HEK293 (cell line): ENCODE results near the gene TSPO2.

ENCODE experiments used
- BCL11B ChIP-seq: fragments of 450-650 bp; formaldehyde crosslinking; IDR thresholded peaks from 2 replicates; pipeline ENCODE4 v1.5.1; 2016; ENCODE audit warnings: low read depth, missing biosample characterization, missing genetic modification characterization
- EGR2 ChIP-seq: fragments of 450-650 bp; formaldehyde crosslinking; IDR thresholded peaks from 2 replicates; pipeline ENCODE4 v1.5.1; 2016; ENCODE audit warnings: low read depth, missing biosample characterization, missing genetic modification characterization
- HOXC10 ChIP-seq: sonication (generic); formaldehyde crosslinking; IDR thresholded peaks from 2 replicates; pipeline ENCODE4 v1.8.1; 2023; ENCODE audit warnings: mild to moderate bottlenecking, missing genetic modification reagents
- INSM2 ChIP-seq: fragments of 450-650 bp; formaldehyde crosslinking; IDR thresholded peaks from 2 replicates; pipeline ENCODE4 v1.5.1; 2016; ENCODE audit warnings: missing biosample characterization, missing genetic modification characterization
- KLF7 ChIP-seq: fragments of 450-650 bp; formaldehyde crosslinking; IDR thresholded peaks from 2 replicates; pipeline ENCODE4 v1.5.1; 2016; ENCODE audit warnings: missing biosample characterization, missing genetic modification characterization, borderline replicate concordance
- SP7 ChIP-seq: fragments of 450-650 bp; formaldehyde crosslinking; IDR thresholded peaks from 2 replicates; pipeline ENCODE4 v1.5.1; 2016; ENCODE audit warnings: missing biosample characterization, missing genetic modification characterization
- YY2 ChIP-seq: fragments of 450-650 bp; formaldehyde crosslinking; IDR thresholded peaks from 2 replicates; pipeline ENCODE4 v1.5.1; 2016; ENCODE audit warnings: missing biosample characterization, missing genetic modification characterization
- ZBTB1 ChIP-seq: fragments of 450-650 bp; formaldehyde crosslinking; IDR thresholded peaks from 2 replicates; pipeline ENCODE4 v1.5.1; 2016; ENCODE audit warnings: missing biosample characterization, missing genetic modification characterization
- ZBTB49 ChIP-seq: fragments of 450-650 bp; formaldehyde crosslinking; IDR thresholded peaks from 2 replicates; pipeline ENCODE4 v1.5.1; 2016; ENCODE audit warnings: missing biosample characterization, missing genetic modification characterization, low read depth
- ZNF2 ChIP-seq: fragments of 450-650 bp; formaldehyde crosslinking; IDR thresholded peaks from 2 replicates; pipeline ENCODE4 v1.5.1; 2016; ENCODE audit warnings: missing biosample characterization, missing genetic modification characterization
- ZNF23 ChIP-seq: fragments of 450-650 bp; formaldehyde crosslinking; IDR thresholded peaks from 2 replicates; pipeline ENCODE4 v1.5.1; 2016; ENCODE audit warnings: missing biosample characterization, missing genetic modification characterization, borderline replicate concordance
- ZNF248 ChIP-seq: fragments of 450-650 bp; formaldehyde crosslinking; IDR thresholded peaks from 2 replicates; pipeline ENCODE4 v1.5.1; 2017; ENCODE audit warnings: missing biosample characterization, missing genetic modification characterization
- ZNF26 ChIP-seq: fragments of 450-650 bp; formaldehyde crosslinking; IDR thresholded peaks from 2 replicates; pipeline ENCODE4 v1.5.1; 2016; ENCODE audit warnings: missing biosample characterization, missing genetic modification characterization
- ZNF280C ChIP-seq: fragments of 450-650 bp; formaldehyde crosslinking; IDR thresholded peaks from 2 replicates; pipeline ENCODE4 v1.5.1; 2016; ENCODE audit warnings: missing biosample characterization, missing genetic modification characterization
- ZNF37A ChIP-seq: fragments of 450-650 bp; IDR thresholded peaks from 2 replicates; pipeline ENCODE4 v1.5.1; 2018; ENCODE audit warnings: missing biosample characterization, missing genetic modification characterization
- ZNF394 ChIP-seq: fragments of 450-650 bp; formaldehyde crosslinking; IDR thresholded peaks from 2 replicates; pipeline ENCODE4 v1.5.1; 2016; ENCODE audit warnings: missing biosample characterization, missing genetic modification characterization, mild to moderate bottlenecking, moderate library complexity, borderline replicate concordance
- ZNF398 ChIP-seq: fragments of 450-650 bp; formaldehyde crosslinking; IDR thresholded peaks from 2 replicates; pipeline ENCODE4 v1.5.1; 2017; ENCODE audit warnings: missing biosample characterization, missing genetic modification characterization
- ZNF501 ChIP-seq: fragments of 450-650 bp; formaldehyde crosslinking; IDR thresholded peaks from 2 replicates; pipeline ENCODE4 v1.5.1; 2016; ENCODE audit warnings: missing biosample characterization, missing genetic modification characterization
- ZNF521 ChIP-seq: fragments of 450-650 bp; formaldehyde crosslinking; IDR thresholded peaks from 2 replicates; pipeline ENCODE4 v1.5.1; 2017; ENCODE audit warnings: missing biosample characterization, mild to moderate bottlenecking, missing genetic modification characterization
- ZNF549 ChIP-seq: fragments of 450-650 bp; IDR thresholded peaks from 2 replicates; pipeline ENCODE4 v1.5.1; 2018; ENCODE audit warnings: missing biosample characterization, missing genetic modification characterization, mild to moderate bottlenecking, inconsistent platforms, moderate library complexity
- ZNF596 ChIP-seq: fragments of 450-650 bp; IDR thresholded peaks from 2 replicates; pipeline ENCODE4 v1.5.0; 2018; ENCODE audit warnings: missing biosample characterization, mild to moderate bottlenecking, missing genetic modification characterization, moderate library complexity
- ZNF629 ChIP-seq: fragments of 450-650 bp; formaldehyde crosslinking; IDR thresholded peaks from 2 replicates; pipeline ENCODE4 v1.5.1; 2017; ENCODE audit warnings: missing biosample characterization, missing genetic modification characterization
- ZNF658 ChIP-seq: fragments of 450-650 bp; formaldehyde crosslinking; IDR thresholded peaks from 2 replicates; pipeline ENCODE4; 2016; ENCODE audit warnings: missing biosample characterization, missing genetic modification characterization
- ZNF785 ChIP-seq: fragments of 450-650 bp; formaldehyde crosslinking; IDR thresholded peaks from 2 replicates; pipeline ENCODE4 v1.5.1; 2016; ENCODE audit warnings: missing biosample characterization, missing genetic modification characterization
- ZSCAN23 ChIP-seq: fragments of 450-650 bp; formaldehyde crosslinking; IDR thresholded peaks from 2 replicates; pipeline ENCODE4 v1.5.1; 2016; ENCODE audit warnings: missing biosample characterization, missing genetic modification characterization

TSPO2 gene

GRCh38 chr6:41071923-41072835 is 29.9 kb downstream of the TSPO2 start, which contains the start of gene OARD1 (continued):
- TF ChIP-seq ZNF398 (peak; percentile 22; the same call in 1 of the 2 replicates), KLF7 (tag by site-specific recombination) (no peak), HOXC10 (CRISPR knock-in tag) (peak; percentile 95; the same call in 1 of the 2 replicates), BCL11B (tag by site-specific recombination) (no peak), ZNF785 (no peak), ZNF549 (tag by site-specific recombination) (no peak), ZNF23 (tag by site-specific recombination) (no peak), ZNF658 (tag by site-specific recombination) (no peak), ZNF280C (tag by site-specific recombination) (no peak), SP7 (tag by site-specific recombination) (peak; percentile 55; the same call in 1 of the 2 replicates), ZNF26 (tag by site-specific recombination) (no peak), YY2 (tag by site-specific recombination) (peak; percentile 86; the same call in 1 of the 2 replicates), ZBTB1 (tag by site-specific recombination) (no peak), ZNF2 (tag by site-specific recombination) (peak; percentile 68; the same call in 1 of the 2 replicates), EGR2 (tag by site-specific recombination) (no peak), ZBTB49 (tag by site-specific recombination) (no peak), ZNF394 (tag by site-specific recombination) (peak; percentile 49; the same call in 1 of the 2 replicates), ZNF37A (tag by site-specific recombination) (no peak), ZNF501 (tag by site-specific recombination) (peak; percentile 87; the same call in 1 of the 2 replicates), ZNF248 (tag by site-specific recombination) (no peak), ZSCAN23 (no peak), ZNF629 (peak; percentile 73), ZNF596 (tag by site-specific recombination) (no peak), ZNF521 (tag by site-specific recombination) (no peak), INSM2 (no peak)
